Limb (tissue), 2 donors: Measurements from ENCODE around the gene FUT8.

ENCODE experiments used
- DNase-seq, 2 donors: peaks; one replicate each; pipeline ENCODE4 v3.0.0-alpha.2; 2016; ENCODE audit errors: extremely low spot score in 2 of 2

Gene FUT8

GRCh38 chr14:65554837-65555236, 142.3 kb downstream of the FUT8 start:
- no peak for DNase-seq

DNA sequence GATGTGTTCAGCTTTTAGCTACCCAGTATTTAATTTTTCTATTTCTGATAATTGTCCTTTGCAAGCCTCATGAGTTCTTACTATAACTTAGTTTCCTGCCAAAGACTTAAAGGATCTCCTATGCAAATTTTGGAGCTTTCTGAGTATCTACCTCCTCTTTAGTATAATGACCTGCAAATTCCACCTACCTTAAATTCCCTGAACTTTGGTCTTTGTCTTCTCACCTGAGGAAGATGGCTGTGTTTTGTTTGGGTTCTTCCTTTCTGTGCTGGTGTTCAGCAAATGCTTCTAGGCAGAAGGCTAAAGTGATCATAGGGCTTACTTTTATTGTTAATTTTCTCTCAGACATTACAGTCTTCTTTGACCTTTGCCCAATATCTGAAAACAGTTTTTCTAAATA, 142.8 kb downstream of the FUT8 start:
- no peak for DNase-seq

DNA sequence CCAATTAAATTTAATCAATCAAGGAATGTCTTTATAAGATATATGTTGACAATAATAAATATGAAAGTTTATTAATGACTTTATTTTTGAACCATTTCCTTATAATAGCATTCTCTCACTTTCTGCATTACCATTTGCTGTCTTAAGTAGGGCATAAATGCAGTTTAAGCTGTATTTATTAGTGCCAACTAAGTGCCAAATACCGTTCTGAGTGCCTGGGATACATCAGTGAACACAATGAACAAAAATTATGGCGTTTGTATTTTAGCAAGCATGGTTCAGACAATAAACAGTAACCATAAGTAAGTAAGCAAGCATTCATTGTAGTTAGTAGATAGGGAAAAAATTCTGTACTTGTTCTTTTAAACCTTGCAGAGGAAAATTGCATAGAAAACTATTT, 145.8 kb downstream of the FUT8 start:
- DNase-seq: no peak

DNA sequence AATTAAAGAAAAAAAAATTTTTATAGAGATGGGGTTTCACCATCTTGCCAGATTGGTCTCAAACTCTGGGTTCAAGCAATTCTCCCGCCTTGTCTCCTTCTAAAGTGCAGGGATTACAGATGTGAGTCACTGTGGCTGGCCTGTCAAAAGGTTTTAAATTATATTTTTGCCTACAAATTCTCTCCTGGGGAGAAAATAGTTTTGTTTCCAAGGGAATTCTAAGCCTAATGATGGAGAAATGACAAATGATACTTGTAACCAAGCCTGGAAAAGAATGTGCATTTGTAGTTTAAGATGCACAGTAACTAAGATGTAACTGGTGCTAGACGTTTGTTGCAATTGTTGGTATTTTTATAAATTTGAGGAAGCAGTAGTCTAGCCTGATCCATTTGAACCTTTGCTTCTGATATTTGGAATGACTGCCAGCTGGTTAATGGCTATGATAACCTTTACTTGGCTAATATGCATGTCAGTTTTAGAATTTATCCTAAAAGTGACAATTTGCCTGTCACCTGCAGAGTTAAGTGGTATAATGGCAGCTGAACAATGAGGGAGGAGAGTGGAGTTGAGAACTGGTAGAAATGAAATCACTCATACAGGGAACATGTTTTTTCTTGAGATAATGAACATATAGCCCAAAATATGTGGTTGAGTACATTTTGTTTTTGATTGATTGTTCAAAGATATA, 148.0 kb downstream of the FUT8 start:
- DNase-seq: no peak

DNA sequence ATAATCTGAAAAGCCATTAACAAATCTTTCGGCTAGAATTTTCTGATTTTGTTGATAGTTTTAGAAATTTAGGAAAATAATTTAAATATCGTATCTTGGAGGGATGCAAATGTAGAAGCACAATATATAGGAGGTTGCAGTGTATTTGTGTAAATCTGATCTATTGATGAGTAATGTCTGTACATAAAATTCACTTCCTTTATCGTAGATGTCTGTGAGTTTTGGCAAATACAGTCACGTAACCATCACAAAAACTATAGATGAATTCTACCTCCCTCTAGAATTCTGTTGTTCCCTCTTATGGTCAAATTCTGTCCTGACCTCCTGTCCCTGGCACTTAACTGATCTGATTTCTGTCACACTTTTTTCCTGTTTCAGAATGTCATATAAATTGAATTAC, 151.8 kb downstream of the FUT8 start:
- no peak for DNase-seq

DNA sequence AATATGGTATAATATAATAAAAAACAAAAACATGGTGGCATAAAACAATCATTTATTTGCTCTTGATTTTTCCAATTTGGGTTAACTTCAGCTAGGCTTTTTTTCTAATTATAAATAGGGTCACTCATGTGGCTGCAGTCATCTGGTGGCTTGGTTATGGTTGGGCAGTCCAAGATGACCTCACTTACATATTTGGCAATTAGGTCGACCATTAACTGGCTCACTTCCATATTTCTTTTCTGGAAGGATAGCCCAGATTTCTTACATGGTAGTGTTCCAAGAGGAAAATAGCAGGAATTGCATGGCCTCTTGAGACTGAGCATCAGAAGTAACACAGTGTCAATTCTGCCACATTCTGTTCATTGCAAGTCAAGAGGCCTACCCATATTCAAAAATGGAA, 153.4 kb downstream of the FUT8 start:
- no peak for DNase-seq

- DNase-seq: no peak
Measured at GRCh38 chr14:65566820-65567522, 154.4 kb downstream of the FUT8 start.

GRCh38 chr14:65574611-65575010, 162.1 kb downstream of the FUT8 start:
- no peak for DNase-seq

- DNase-seq: no peak
Measured at GRCh38 chr14:65575389-65575788, 162.9 kb downstream of the FUT8 start.

DNA sequence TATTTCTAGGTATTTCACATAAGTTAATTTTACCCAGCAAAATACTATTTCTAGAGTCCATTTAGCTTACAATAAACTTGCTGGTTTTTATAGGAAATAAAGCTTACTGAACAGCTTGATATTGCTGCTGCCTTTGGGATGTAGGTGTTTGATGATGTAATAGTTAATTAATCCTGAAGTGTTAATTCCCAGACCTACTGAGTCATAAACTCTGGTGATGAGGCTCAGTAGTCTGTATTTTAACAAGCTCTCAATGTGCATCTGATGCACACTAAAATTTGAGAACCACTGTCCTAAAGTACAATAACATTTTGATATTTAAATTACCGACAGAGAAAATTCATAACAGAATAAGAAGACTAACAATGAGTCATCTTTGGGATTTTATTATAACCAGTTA, 168.4 kb downstream of the FUT8 start:
- DNase-seq: no peak

DNA sequence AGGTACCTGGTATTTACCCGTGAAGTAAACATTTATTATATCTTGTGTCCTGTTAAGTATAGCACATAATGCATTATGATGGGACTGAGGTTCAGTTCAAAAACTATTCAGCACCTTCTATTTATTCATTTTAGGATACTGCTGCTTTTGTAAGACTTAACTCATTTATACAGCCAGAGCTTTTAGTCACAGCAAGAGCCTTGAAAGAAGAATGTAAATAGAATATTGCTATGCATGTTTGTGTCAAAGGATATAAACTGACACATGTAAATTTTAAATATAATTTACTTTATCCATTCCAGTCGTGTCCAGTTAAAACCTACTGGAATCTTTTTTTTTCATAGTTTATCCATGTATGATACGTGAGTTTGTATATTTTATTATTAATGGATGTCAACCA, 168.8 kb downstream of the FUT8 start:
- DNase-seq: no peak

GRCh38 chr14:65581799-65582198, 169.3 kb downstream of the FUT8 start:
- no peak for DNase-seq

GRCh38 chr14:65585216-65585615, 172.7 kb downstream of the FUT8 start:
- no peak for DNase-seq

- no peak for DNase-seq
Measured at GRCh38 chr14:65588426-65589140, 176.1 kb downstream of the FUT8 start.

- no peak for DNase-seq
Measured at GRCh38 chr14:65594153-65594881, 181.8 kb downstream of the FUT8 start.

DNA sequence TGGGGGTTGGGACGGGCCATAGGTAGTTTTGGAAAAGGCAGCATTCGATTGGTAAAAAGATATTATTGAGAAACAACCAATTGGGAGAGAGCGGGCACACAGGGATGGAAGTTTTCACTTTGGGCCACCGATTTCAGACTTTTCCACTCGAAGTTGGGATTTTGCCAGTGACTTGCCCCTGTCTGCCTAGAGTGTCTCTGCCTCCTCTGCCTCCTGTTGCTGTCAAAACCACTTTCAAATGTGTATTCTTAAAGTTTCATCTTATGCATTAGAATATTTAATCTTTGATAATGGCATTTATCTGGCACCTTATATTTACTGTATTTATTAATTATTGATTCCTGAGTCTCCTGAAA, 182.3 kb downstream of the FUT8 start:
- no peak for DNase-seq

DNA sequence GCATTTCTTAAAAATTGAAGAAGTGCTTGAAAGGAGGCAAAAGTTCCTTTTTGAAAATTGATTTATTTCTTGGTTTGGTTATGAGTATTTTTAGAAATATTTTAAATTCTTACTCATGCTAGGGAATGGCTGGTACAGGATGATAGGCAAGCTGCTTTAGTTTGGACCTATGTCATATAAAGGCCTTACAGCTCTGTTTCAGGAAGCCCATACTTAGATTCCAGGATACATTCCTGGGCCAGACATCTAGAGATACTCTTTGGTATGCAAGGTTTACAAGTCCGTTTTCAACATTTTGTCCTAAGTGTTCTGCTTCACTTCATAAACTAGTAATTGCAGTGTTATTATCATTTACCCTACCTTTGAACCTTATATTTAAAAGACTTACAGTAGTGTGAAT, 186.8 kb downstream of the FUT8 start:
- no peak for DNase-seq

- DNase-seq: no peak
Measured at GRCh38 chr14:65600742-65601141, 188.2 kb downstream of the FUT8 start.

DNA sequence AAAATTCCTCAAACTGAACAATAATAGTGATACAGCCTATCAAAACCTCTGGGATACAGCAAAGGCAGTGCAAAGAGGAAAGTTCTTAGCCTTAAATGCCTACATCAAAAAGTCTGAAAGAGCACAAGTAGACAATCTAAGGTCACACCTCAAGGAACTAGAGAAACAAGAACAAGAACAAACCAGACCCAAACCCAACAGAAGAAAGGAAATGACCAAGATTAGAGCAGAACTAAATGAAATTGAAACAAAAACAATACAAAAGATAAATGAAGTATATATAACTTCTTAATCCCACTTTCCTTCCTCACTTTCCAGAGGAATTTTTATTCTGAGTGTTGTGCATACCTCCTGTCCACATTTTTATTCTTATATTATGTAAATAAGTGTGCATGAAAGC, 192.0 kb downstream of the FUT8 start:
- DNase-seq: no peak

GRCh38 chr14:65604936-65605335, 192.4 kb downstream of the FUT8 start:
- DNase-seq: no peak

DNA sequence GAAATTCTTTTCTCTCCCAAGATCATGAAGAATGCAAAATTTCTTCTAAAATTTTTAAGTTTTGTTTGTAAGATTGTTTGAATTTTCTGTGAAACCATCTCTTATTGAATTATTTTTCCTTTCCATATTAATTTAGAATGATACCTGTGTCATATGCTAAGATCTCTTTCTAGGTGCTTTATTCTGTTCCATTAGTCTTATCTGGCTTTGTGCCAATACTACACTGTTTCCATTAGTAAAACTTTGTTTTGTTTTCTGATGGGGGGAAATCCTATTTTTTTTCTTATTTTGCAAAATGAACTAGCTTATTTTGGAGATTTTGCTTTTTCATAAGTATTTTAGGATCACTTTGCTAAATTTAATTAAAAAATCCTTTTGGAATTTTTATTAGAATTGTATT, 193.9 kb downstream of the FUT8 start:
- no peak for DNase-seq

DNA sequence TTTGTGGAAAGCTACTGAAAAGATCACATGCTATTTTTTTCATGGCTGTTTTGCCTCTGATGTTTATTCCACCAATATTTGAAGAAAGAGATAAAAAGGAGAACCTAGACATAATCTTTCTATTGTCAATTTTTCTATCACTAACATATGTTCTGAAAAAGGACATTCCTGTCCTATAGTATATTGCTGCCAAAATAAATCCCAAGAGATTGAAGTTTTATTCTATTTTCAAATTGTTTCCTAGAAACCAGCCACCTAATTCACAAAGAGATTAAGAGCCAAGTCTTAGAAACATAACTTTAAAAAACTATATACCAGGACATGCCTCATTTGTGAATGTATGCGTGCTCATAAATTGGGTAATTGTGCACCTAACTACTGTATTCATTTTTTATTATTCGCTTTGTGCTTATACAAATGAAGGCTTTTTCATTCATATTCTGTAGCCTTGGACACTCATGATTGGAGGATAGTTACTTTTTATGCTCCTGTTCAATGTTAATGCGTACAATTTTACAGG, 200.7 kb downstream of the FUT8 start:
- DNase-seq: peak in 1 of 2 donors; percentile 49
